ENCODE results near the gene CIRBP.

CIRBP gene

GRCh38 chr19:1231729-1232637, 37.1 kb upstream of the CIRBP start:
- no peak for DNase-seq

- DNase-seq, result peak; percentile 50
These were observed 36.5 kb upstream of the CIRBP start for GRCh38 chr19:1232652-1233072.

- no peak for DNase-seq
These were observed 35.9 kb upstream of the CIRBP start for GRCh38 chr19:1233115-1233667.

GRCh38 chr19:1234051-1234954, 34.8 kb upstream of the CIRBP start:
- DNase-seq, result no peak

- DNase-seq, result no peak
These were observed 34.2 kb upstream of the CIRBP start for GRCh38 chr19:1234955-1235380.

- DNase-seq, result peak; percentile 48
These were observed 33.2 kb upstream of the CIRBP start for GRCh38 chr19:1235625-1236538.

- no peak for DNase-seq
These were observed 32.6 kb upstream of the CIRBP start for GRCh38 chr19:1236576-1236975.

- no peak for DNase-seq
These were observed 32.0 kb upstream of the CIRBP start for GRCh38 chr19:1237027-1237659.

- DNase-seq, result no peak
These were observed 31.3 kb upstream of the CIRBP start, which contains the start of gene CBARP for GRCh38 chr19:1237754-1238368. Gene CBARP (minus strand): TSS chr19:1238005. CDS start chr19:1236100, 1,905 bp downstream.

GRCh38 chr19:1238369-1239303, 30.5 kb upstream of the CIRBP start:
- DNase-seq, result no peak

- DNase-seq, result no peak
These were observed 29.7 kb upstream of the CIRBP start for GRCh38 chr19:1239420-1239795.

- DNase-seq, result peak; percentile 90
These were observed 29.1 kb upstream of the CIRBP start for GRCh38 chr19:1239796-1240737.

GRCh38 chr19:1240925-1241324, 28.2 kb upstream of the CIRBP start:
- DNase-seq, result no peak

- peak; percentile 93 for DNase-seq
These were observed 27.6 kb upstream of the CIRBP start, which contains the start of gene ATP5F1D for GRCh38 chr19:1241417-1242095. Gene ATP5F1D (plus strand): TSS chr19:1241751. CDS start chr19:1241851, 100 bp downstream.

GRCh38 chr19:1243768-1244692, 25.1 kb upstream of the CIRBP start:
- DNase-seq, result peak; percentile 78

- DNase-seq, result no peak
These were observed 24.3 kb upstream of the CIRBP start for GRCh38 chr19:1244693-1245451.
